Progenitor cell of endocrine pancreas (in vitro differentiated cells): ENCODE data around the gene PDPN. TPM values are rescaled to one million over a fixed set of nuclear protein-coding genes. Genes with fewer than 3 reads are reported as not detected.
"Not testable (repeated sequence)": the region's sequence is repeated elsewhere in the genome, so short reads cannot be mapped to it uniquely, and the experiment has no call there.

ENCODE experiments used
- DNase-seq: peaks from one replicate; pipeline ENCODE4 v3.0.0; 2021; ENCODE audit warnings: low spot score; ENCODE audit not compliant: unreplicated experiment
- H3K27ac Mint-ChIP-seq: 2 replicates; pipeline ENCODE4 v1.8.0; 2021; ENCODE audit warnings: mild to moderate bottlenecking, moderate library complexity, mixed read lengths
- H3K27me3 Mint-ChIP-seq: 2 replicates; pipeline ENCODE4 v1.8.0; 2021; ENCODE audit warnings: mixed read lengths
- H3K36me3 Mint-ChIP-seq: 2 replicates; pipeline ENCODE4 v1.8.0; 2022; ENCODE audit warnings: mixed read lengths; ENCODE audit not compliant: insufficient read depth
- H3K4me1 Mint-ChIP-seq: 2 replicates; pipeline ENCODE4 v1.8.0; 2021; ENCODE audit warnings: low read depth, mixed read lengths
- H3K4me3 Mint-ChIP-seq: 2 replicates; pipeline ENCODE4 v1.8.0; 2021; ENCODE audit warnings: low read depth, mild to moderate bottlenecking, moderate library complexity, mixed read lengths
- H3K9me3 Mint-ChIP-seq: 2 replicates; pipeline ENCODE4 v1.8.0; 2021; ENCODE audit warnings: low read depth, mixed read lengths
- total RNA-seq: library from RNA; stranded (reverse); gene quantifications from 2 replicates; pipeline ENCODE4 v1.2.1, GENCODE V29; 2021
- TF ChIP-seq, protein P1 (sequence below): fragments of 200-600 bp; sonication (generic); IDR thresholded peaks from one replicate; pipeline ENCODE4 v1.5.0; 2021; ENCODE audit warnings: antibody characterized with exemption, mild to moderate bottlenecking; ENCODE audit not compliant: unreplicated experiment

Gene PDPN
- total RNA-seq, 1 donor from 2014 or later = 9.5 TPM

DNA sequence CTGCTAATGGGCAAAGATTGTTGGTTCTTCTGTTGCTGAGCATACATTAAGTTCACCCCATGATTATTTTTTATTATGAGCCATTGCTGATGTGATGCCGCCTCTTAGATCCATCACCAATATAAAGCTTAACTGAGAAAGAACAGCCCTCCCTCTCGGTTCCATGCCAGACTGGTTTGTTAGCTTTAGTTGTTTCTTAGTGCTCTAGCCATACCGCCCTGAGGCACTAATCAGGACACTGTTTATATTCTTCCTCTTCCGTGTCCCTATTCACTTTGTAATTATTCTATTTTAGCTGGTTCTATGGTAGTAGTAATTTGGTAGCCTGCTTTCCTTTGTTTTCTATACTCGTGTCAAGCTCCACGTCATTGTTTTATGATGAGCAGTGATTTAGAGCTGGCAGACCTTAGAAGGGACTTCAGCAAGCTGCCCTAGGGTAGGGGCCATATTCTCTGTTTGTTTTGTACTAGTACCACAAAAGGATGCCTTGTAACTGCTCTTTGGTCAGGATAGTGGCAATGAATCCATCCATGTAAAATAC is 27.3 kb upstream of the PDPN start:
- TF ChIP-seq, protein P1, sequence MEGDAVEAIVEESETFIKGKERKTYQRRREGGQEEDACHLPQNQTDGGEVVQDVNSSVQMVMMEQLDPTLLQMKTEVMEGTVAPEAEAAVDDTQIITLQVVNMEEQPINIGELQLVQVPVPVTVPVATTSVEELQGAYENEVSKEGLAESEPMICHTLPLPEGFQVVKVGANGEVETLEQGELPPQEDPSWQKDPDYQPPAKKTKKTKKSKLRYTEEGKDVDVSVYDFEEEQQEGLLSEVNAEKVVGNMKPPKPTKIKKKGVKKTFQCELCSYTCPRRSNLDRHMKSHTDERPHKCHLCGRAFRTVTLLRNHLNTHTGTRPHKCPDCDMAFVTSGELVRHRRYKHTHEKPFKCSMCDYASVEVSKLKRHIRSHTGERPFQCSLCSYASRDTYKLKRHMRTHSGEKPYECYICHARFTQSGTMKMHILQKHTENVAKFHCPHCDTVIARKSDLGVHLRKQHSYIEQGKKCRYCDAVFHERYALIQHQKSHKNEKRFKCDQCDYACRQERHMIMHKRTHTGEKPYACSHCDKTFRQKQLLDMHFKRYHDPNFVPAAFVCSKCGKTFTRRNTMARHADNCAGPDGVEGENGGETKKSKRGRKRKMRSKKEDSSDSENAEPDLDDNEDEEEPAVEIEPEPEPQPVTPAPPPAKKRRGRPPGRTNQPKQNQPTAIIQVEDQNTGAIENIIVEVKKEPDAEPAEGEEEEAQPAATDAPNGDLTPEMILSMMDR = no peak
- no peak overlapping the region for H3K27ac Mint-ChIP-seq
- H3K4me1 Mint-ChIP-seq = no peaks in the 10 kb centered on the region
- H3K27me3 Mint-ChIP-seq = peaks cover 6% of the 10 kb centered on the region
- no peak overlapping the region for H3K4me3 Mint-ChIP-seq
- no peaks in the 10 kb centered on the region for H3K9me3 Mint-ChIP-seq
- H3K36me3 Mint-ChIP-seq = no peaks in the 10 kb centered on the region
- DNase-seq = no peak

DNA sequence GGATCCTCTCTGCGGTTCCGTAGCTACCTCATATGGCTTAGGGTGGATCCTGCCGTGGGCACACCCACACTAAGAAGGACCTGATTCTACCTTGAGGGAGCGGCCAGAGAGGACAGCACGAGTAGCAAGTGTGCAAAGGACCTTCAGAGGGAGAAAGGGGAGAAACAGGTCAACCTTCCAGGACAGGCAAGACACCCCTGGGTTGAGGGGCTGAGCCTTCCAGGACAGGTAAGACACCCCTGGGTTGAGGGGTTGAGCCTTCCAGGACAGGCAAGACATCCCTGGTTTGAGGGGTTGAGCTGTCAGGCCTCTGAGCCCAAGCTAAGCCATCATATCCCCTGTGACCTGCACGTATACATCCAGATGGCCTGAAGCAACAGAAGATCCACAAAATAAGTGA is 23.1 kb upstream of the PDPN start:
- Mint-ChIP-seq H3K9me3 (no peaks in the 10 kb centered on the region), H3K27me3 (peaks cover 22% of the 10 kb centered on the region)

DNA sequence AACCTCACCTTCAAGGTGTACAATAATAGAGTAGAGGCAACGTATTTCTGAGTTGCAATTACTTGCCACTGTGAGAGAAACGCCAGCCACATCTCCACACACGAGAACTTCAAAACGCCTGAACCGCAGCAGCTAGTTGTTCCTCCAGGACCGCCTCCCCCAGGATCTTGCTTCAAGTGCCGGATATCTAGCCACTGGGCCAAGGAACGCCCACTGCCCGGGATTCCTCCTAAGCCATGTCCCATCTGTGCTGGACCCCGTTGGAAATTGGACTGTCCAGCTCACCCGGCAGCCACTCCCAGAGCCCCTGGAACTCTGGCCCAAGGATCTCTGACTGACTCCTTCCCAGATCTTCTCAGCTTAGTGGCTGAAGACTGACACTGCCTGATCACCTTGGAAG is 20.7 kb upstream of the PDPN start:
- not testable (repeated sequence) for H3K4me1 Mint-ChIP-seq, H3K27ac Mint-ChIP-seq, DNase-seq, H3K36me3 Mint-ChIP-seq, H3K9me3 Mint-ChIP-seq, H3K4me3 Mint-ChIP-seq
- peaks cover 22% of the 10 kb centered on the region for H3K27me3 Mint-ChIP-seq

More for the DNA sequence above, 23.1 kb upstream of the PDPN start:
- H3K4me1 Mint-ChIP-seq = no peaks in the 10 kb centered on the region
- no peaks in the 10 kb centered on the region for H3K36me3 Mint-ChIP-seq
- no peak for DNase-seq
- TF ChIP-seq, protein P1 = no peak
- no peak overlapping the region for H3K27ac Mint-ChIP-seq
- no peak overlapping the region for H3K4me3 Mint-ChIP-seq

DNA sequence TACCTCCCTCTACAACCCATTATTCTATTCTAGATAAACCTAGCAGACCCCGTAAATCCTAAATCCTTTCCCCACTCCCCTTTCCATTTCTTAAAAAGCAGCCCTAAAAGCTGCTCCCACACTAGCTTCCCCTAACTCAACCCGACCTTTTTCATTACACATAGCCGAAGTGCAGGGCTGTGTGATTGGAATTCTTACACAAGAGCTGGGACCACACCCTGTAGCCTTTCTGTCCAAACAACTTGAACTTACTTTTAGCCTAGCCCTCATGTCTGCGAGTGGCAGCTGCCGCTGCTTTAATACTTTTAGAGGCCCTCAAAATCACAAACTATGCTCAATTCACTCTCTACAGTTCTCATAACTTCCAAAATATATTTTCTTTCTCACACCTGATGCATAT is 19.6 kb upstream of the PDPN start:
- TF ChIP-seq, protein P1 = no peak
- no peak for DNase-seq
- peaks cover 28% of the 10 kb centered on the region for H3K27me3 Mint-ChIP-seq
- H3K4me1 Mint-ChIP-seq = no peaks in the 10 kb centered on the region
- H3K4me3 Mint-ChIP-seq = no peak overlapping the region
- no peak overlapping the region for H3K27ac Mint-ChIP-seq
- no peaks in the 10 kb centered on the region for H3K36me3 Mint-ChIP-seq
- no peaks in the 10 kb centered on the region for H3K9me3 Mint-ChIP-seq

DNA sequence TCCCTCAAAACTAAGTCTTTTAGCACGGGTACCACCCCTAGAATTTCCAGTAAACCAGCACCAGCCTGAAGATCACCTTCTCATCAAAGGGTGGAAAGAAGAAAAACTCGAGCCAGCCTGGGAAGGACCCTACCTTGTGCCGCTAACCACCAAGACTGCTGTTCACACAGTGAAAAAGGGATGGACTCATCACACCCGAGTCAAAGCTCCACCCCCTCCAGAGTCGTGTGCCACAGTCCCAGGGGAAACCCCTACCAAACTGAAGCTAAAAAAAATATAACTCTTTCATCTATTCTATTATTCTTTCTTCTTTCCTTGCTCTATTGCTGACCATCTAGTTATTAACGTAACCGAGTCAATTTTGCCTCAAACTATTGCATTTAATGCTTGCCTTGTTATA is 13.2 kb upstream of the PDPN start:
- H3K9me3 Mint-ChIP-seq, H3K4me1 Mint-ChIP-seq, H3K4me3 Mint-ChIP-seq, DNase-seq, H3K36me3 Mint-ChIP-seq, H3K27ac Mint-ChIP-seq: not testable (repeated sequence)
- peaks cover 33% of the 10 kb centered on the region for H3K27me3 Mint-ChIP-seq

DNA sequence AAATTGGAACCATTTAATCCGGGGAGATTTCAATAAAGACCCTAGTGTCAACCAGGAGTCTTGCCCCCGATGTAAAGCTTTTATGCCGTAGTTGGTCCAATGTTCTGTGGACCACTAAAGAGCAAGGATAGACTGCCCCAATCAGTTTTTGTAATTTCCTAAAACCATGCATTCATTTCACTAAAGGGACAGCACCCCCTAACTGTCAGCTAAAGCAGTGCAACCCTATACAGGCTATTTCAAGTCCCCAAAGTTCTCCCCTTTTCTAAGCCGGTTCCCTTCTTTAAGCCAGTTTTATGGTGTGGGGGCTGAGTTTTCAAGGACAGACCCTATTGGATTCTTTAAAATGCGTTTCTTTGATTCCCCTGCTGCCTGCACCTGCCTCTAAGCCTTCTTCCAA is 12.7 kb upstream of the PDPN start:
- TF ChIP-seq, protein P1 = peak; percentile 25
- Mint-ChIP-seq H3K27me3 (peaks cover 33% of the 10 kb centered on the region), H3K9me3 (peaks cover 4% of the 10 kb centered on the region), H3K27ac (no peak overlapping the region), H3K36me3 (no peaks in the 10 kb centered on the region), H3K4me3 (no peak overlapping the region), H3K4me1 (no peaks in the 10 kb centered on the region)
- no peak for DNase-seq
